ENCODE measurements around the gene EFCAB6.
A peak's percentile ranks its signal among the peaks of the same experiment; 100 is the strongest.

The EFCAB6 gene

DNA sequence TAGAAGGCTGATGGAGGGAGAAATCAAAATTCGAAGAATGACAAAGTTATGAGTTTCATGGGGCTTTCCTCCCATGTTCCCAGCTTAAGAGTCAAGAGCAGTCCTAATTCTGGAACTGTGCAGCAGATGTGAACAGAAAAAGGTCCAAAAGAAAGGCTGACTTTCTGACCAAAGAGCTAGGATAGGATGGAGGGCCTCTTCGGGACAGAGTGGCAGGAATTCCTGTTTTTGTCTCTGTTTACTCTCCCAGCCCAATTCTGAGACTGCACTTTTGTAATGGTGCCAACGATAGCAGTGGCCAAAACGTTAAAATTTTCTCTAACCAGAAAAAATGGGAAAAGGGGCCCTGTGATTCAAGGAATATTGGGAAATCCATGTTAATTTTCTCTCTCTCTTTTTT lies 193.6 kb downstream of the EFCAB6 start:
- no peak overlapping the region for H3K4me3 ChIP-seq (replicated peaks in 1 of 2; ENCODE audit: low read depth in 2 of 2, low read length in 2 of 2)
- no peak for DNase-seq (ENCODE audit: low read depth in 2 of 2)
- TF ChIP-seq, protein P1, sequence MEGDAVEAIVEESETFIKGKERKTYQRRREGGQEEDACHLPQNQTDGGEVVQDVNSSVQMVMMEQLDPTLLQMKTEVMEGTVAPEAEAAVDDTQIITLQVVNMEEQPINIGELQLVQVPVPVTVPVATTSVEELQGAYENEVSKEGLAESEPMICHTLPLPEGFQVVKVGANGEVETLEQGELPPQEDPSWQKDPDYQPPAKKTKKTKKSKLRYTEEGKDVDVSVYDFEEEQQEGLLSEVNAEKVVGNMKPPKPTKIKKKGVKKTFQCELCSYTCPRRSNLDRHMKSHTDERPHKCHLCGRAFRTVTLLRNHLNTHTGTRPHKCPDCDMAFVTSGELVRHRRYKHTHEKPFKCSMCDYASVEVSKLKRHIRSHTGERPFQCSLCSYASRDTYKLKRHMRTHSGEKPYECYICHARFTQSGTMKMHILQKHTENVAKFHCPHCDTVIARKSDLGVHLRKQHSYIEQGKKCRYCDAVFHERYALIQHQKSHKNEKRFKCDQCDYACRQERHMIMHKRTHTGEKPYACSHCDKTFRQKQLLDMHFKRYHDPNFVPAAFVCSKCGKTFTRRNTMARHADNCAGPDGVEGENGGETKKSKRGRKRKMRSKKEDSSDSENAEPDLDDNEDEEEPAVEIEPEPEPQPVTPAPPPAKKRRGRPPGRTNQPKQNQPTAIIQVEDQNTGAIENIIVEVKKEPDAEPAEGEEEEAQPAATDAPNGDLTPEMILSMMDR (IDR thresholded peaks at IDR 0.05; ENCODE audit: low read depth, low read length): no peak

DNA sequence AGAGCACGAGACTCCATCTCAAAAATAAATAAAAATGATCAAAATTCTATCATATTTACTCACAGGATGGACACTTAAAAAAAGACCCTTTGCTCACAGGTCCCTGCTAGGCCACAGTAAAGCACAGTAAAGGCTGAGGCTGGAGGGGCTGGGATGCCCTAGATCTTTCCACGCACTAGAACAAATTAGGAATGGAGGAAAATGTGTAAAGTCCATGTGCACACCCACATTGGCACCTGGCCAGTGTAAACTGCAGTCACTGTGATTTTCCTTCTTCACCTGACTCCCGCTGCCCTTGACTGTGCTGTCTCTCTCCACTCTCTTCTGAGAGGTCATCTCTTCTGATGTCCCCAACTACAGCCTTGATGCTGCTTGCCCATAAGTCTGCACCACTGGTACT lies 195.5 kb downstream of the EFCAB6 start:
- H3K4me3 ChIP-seq (replicated peaks in 1 of 2; ENCODE audit: low read depth in 2 of 2, low read length in 2 of 2): no peak overlapping the region
- DNase-seq (ENCODE audit: low read depth in 2 of 2): no peak
- TF ChIP-seq, protein P1 (IDR thresholded peaks at IDR 0.05; ENCODE audit: low read depth, low read length): no peak

- no peak for DNase-seq (ENCODE audit: low read depth in 2 of 2)
- TF ChIP-seq, protein P1 (IDR thresholded peaks at IDR 0.05; ENCODE audit: low read depth, low read length): no peak
- no peak overlapping the region for H3K4me3 ChIP-seq (replicated peaks in 1 of 2; ENCODE audit: low read depth in 2 of 2, low read length in 2 of 2)
These were observed 211.8 kb downstream of the EFCAB6 start for GRCh38 chr22:43600265-43600664.

DNA sequence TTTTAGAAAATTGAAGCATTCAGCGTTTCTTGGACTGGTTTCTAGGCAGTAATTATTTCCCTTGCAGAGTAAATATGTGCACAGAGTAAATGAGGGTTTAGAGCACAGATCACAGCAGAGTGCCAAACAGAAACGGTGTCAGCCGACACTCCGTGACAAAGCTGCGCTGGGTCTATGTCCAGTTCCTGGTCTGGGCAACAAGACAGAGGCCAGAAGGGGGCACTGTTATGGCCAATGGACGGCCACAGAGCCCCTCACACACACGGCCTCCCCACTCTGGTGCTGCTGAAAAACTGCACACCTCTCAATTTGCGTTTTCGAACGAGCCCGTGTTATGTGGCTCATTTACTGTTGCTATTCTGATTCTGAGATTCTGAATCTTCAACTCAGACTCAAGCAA lies 219.6 kb downstream of the EFCAB6 start:
- DNase-seq (ENCODE audit: low read depth in 2 of 2): peak in 1 of 2 donors; percentile 3
- H3K4me3 ChIP-seq (replicated peaks in 1 of 2; ENCODE audit: low read depth in 2 of 2, low read length in 2 of 2): no peak overlapping the region

GRCh38 chr22:43591380-43591779 lies 220.7 kb downstream of the EFCAB6 start:
- TF ChIP-seq, protein P1 (IDR thresholded peaks at IDR 0.05; ENCODE audit: low read depth, low read length): no peak
- no peak for DNase-seq (ENCODE audit: low read depth in 2 of 2)
- H3K4me3 ChIP-seq (replicated peaks in 1 of 2; ENCODE audit: low read depth in 2 of 2, low read length in 2 of 2): no peak overlapping the region

More for the DNA sequence above, 219.6 kb downstream of the EFCAB6 start:
- TF ChIP-seq, protein P1 (IDR thresholded peaks at IDR 0.05; ENCODE audit: low read depth, low read length): no peak

GRCh38 chr22:43587574-43587973 lies 224.5 kb downstream of the EFCAB6 start:
- TF ChIP-seq, protein P1 (IDR thresholded peaks at IDR 0.05; ENCODE audit: low read depth, low read length): no peak
- DNase-seq (ENCODE audit: low read depth in 2 of 2): peak in 1 of 2 donors; percentile 1
- no peak overlapping the region for H3K4me3 ChIP-seq (replicated peaks in 1 of 2; ENCODE audit: low read depth in 2 of 2, low read length in 2 of 2)

DNA sequence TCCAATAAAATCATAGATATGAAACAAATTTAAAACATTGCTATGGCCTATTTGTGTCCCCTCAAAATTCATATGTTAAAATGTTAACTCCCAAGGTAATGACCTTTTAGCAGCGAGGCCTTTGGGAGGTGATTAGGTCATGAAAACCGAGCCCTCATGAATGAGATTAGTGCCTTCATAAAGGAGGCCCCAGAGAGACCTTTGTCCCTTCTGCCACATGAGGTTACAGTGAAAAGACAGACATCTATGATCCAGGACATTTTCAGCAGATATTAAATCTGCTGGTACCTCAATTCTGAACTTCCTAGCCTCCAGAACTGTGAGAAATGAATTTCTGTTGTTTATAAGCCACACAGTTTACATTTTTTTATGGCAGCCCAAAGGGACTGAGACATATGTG lies 228.6 kb downstream of the EFCAB6 start:
- no peak for DNase-seq (ENCODE audit: low read depth in 2 of 2)
- H3K4me3 ChIP-seq (replicated peaks in 1 of 2; ENCODE audit: low read depth in 2 of 2, low read length in 2 of 2): no peak overlapping the region
- TF ChIP-seq, protein P1 (IDR thresholded peaks at IDR 0.05; ENCODE audit: low read depth, low read length): no peak

Measured in cardiac fibroblast (primary cell).